Measurements from ENCODE around the gene ZBTB39.

The ZBTB39 gene

GRCh38 chr12:56953314-56953713, 53.0 kb downstream of the ZBTB39 start:
- TF ChIP-seq BHLHE40 (IDR thresholded peaks at IDR 0.05; ENCODE audit: borderline replicate concordance) (no peak), FOXM1 (IDR thresholded peaks at IDR 0.05; ENCODE audit: borderline replicate concordance) (no peak)
- ChIA-PET POLR2A (no interaction called here), CTCF (no interaction called here)
- no peak for DNase-seq (ENCODE audit: extremely low spot score)

- POLR2A ChIA-PET: no interaction called here
- TF ChIP-seq FOXM1 (IDR thresholded peaks at IDR 0.05; ENCODE audit: borderline replicate concordance): no peak
- no peak for TF ChIP-seq ARNT (IDR thresholded peaks at IDR 0.05)
- no peak for TF ChIP-seq HDGF (IDR thresholded peaks at IDR 0.05; ENCODE audit: borderline replicate concordance)
- no peak for TF ChIP-seq FOXA1 (IDR thresholded peaks at IDR 0.05)
- no peak for TF ChIP-seq SP1 (IDR thresholded peaks at IDR 0.05)
- no peak for TF ChIP-seq ZNF384 (IDR thresholded peaks at IDR 0.05)
- no peak for TF ChIP-seq SUZ12 (IDR thresholded peaks at IDR 0.05)
- TF ChIP-seq BHLHE40 (IDR thresholded peaks at IDR 0.05; ENCODE audit: borderline replicate concordance): no peak
- CTCF ChIA-PET: no interaction called here
- no peak for DNase-seq (ENCODE audit: extremely low spot score)
Measured at GRCh38 chr12:56951582-56952339, 54.6 kb downstream of the ZBTB39 start.

GRCh38 chr12:56948881-56949280, 57.5 kb downstream of the ZBTB39 start:
- no peak for DNase-seq (ENCODE audit: extremely low spot score)
- TF ChIP-seq ARNT (IDR thresholded peaks at IDR 0.05): no peak
- TF ChIP-seq SUZ12 (IDR thresholded peaks at IDR 0.05): no peak
- no peak for TF ChIP-seq LEF1 (IDR thresholded peaks at IDR 0.05; ENCODE audit: borderline replicate concordance)
- no peak for TF ChIP-seq PKNOX1 (IDR thresholded peaks at IDR 0.05)
- no peak for TF ChIP-seq SP1 (IDR thresholded peaks at IDR 0.05)
- TF ChIP-seq HDGF (IDR thresholded peaks at IDR 0.05; ENCODE audit: borderline replicate concordance): no peak
- no peak for TF ChIP-seq FOXK2 (IDR thresholded peaks at IDR 0.05)
- CTCF ChIA-PET: no interaction called here
- POLR2A ChIA-PET: no interaction called here

All from HEK293T (cell line).